SK-N-SH treated with all-trans-retinoic acid at 6 μM for 48 hours (cell line): Measurements from ENCODE around the gene C1orf185.

Source experiments
- ATAC-seq: fragments of 200-7000 bp; cut with Tn5 transposase; 3 replicates; pipeline ENCODE4 v1.9.1; 2020; ENCODE audit warnings: mild to moderate bottlenecking, moderate library complexity
- ARNTL ChIP-seq: fragments of 450-650 bp; formaldehyde crosslinking; IDR thresholded peaks from 2 replicates; pipeline ENCODE4 v1.5.0; 2020; ENCODE audit warnings: low read depth, mild to moderate bottlenecking, moderate library complexity, borderline replicate concordance
- BACH2 ChIP-seq: fragments of 250-450 bp; sonication (Bioruptor Pico); IDR thresholded peaks from 2 replicates; pipeline ENCODE4 v1.9.0; 2021; ENCODE audit warnings: mild to moderate bottlenecking, borderline replicate concordance
- CREB5 ChIP-seq: fragments of 250-450 bp; sonication (Bioruptor Pico); IDR thresholded peaks from 2 replicates; pipeline ENCODE4 v1.5.1; 2020; ENCODE audit warnings: low read depth, mild to moderate bottlenecking, moderate library complexity
- CSDC2 ChIP-seq: fragments of 250-450 bp; sonication (Bioruptor Pico); IDR thresholded peaks from 2 replicates; pipeline ENCODE4 v1.5.0; 2020; ENCODE audit warnings: mild to moderate bottlenecking, moderate library complexity
- ESRRG ChIP-seq: fragments of 250-450 bp; sonication (Bioruptor Pico); IDR thresholded peaks from 2 replicates; pipeline ENCODE4 v1.6.1; 2021; ENCODE audit warnings: mild to moderate bottlenecking
- GLIS3 ChIP-seq: fragments of 250-450 bp; sonication (Bioruptor Pico); IDR thresholded peaks from 2 replicates; pipeline ENCODE4 v1.5.0; 2020; ENCODE audit warnings: mild to moderate bottlenecking, moderate library complexity
- ISL1 ChIP-seq: fragments of 250-450 bp; sonication (Bioruptor Pico); IDR thresholded peaks from 2 replicates; pipeline ENCODE4 v2.1.2; 2022; ENCODE audit warnings: mild to moderate bottlenecking, moderate library complexity
- OSR1 ChIP-seq: fragments of 250-450 bp; sonication (Bioruptor Pico); IDR thresholded peaks from 2 replicates; pipeline ENCODE4 v1.8.0; 2022; ENCODE audit warnings: moderate library complexity, mild to moderate bottlenecking, inconsistent platforms
- PATZ1 ChIP-seq: fragments of 250-450 bp; sonication (Bioruptor Pico); IDR thresholded peaks from 2 replicates; pipeline ENCODE4 v1.8.0; 2020; ENCODE audit warnings: mild to moderate bottlenecking, moderate library complexity, borderline replicate concordance
- PPARA ChIP-seq: fragments of 250-450 bp; sonication (Bioruptor Pico); IDR thresholded peaks from 2 replicates; pipeline ENCODE4 v1.5.0; 2020; ENCODE audit warnings: mild to moderate bottlenecking, borderline replicate concordance
- RARB ChIP-seq: fragments of 250-450 bp; sonication (Bioruptor Pico); IDR thresholded peaks from 2 replicates; pipeline ENCODE4 v1.8.0; 2021; ENCODE audit warnings: mild to moderate bottlenecking, moderate library complexity
- SNAI2 ChIP-seq: fragments of 250-450 bp; sonication (Bioruptor Pico); IDR thresholded peaks from 2 replicates; pipeline ENCODE4 v1.5.0; 2020; ENCODE audit warnings: mild to moderate bottlenecking, moderate library complexity
- TCF4 ChIP-seq: fragments of 250-450 bp; sonication (Bioruptor Pico); IDR thresholded peaks from 2 replicates; pipeline ENCODE4 v1.8.0; 2021; ENCODE audit warnings: mild to moderate bottlenecking, moderate library complexity, borderline replicate concordance
- TOX ChIP-seq: fragments of 250-450 bp; sonication (Bioruptor Pico); IDR thresholded peaks from 2 replicates; pipeline ENCODE4 v1.8.0; 2021; ENCODE audit warnings: mild to moderate bottlenecking, moderate library complexity, borderline replicate concordance
- ZFP30 ChIP-seq: fragments of 450-650 bp; formaldehyde crosslinking; IDR thresholded peaks from 2 replicates; pipeline ENCODE4 v1.5.0; 2022; ENCODE audit warnings: mild to moderate bottlenecking, moderate library complexity
- ZNF565 ChIP-seq: fragments of 450-650 bp; formaldehyde crosslinking; conservative IDR thresholded peaks from 2 replicates; pipeline ENCODE4 v1.5.0; 2020; ENCODE audit warnings: low read depth, mild to moderate bottlenecking, moderate library complexity
- ZNF70 ChIP-seq: fragments of 450-650 bp; formaldehyde crosslinking; IDR thresholded peaks from 2 replicates; pipeline ENCODE4 v1.5.0; 2020; ENCODE audit warnings: mild to moderate bottlenecking, moderate library complexity
- ZNF8 ChIP-seq: fragments of 450-650 bp; formaldehyde crosslinking; IDR thresholded peaks from 2 replicates; pipeline ENCODE4 v1.5.0; 2020; ENCODE audit warnings: mild to moderate bottlenecking, moderate library complexity
- TF ChIP-seq, protein P1 (sequence below): fragments of 250-450 bp; sonication (Bioruptor Pico); IDR thresholded peaks from 2 replicates; pipeline ENCODE4 v1.5.1; 2021; ENCODE audit warnings: mild to moderate bottlenecking, moderate library complexity
- TF ChIP-seq, protein P2 (sequence below): fragments of 250-450 bp; sonication (Bioruptor Pico); IDR thresholded peaks from 2 replicates; pipeline ENCODE4 v1.5.0; 2020; ENCODE audit warnings: mild to moderate bottlenecking, moderate library complexity

Gene C1orf185

GRCh38 chr1:51101976-51102375 is at the start of gene C1orf185:
C1orf185 (plus strand) TSS chr1:51102228; CDS start chr1:51102234, 6 bp downstream.
- no peak for ATAC-seq

DNA sequence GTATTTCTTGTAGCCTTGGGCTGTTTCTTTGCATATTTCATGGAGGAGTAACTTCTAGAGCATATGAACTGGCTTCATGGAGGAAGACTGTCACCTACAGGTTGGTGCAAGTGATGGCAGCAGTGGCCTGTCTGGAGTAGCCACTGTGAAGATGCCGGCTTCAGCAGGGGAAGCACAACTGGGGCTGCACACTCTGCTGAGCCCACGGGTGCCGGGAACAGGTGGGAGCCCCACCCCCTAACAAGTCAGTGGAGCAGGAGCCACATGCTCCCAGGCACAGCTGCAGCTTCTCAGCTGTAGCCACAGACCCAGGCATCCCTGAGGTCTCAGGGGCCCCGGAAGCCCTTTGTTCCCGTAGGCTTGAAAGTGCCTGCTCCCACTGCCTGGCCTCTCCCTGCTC is 43.2 kb upstream of the C1orf185 start:
- TF ChIP-seq TCF4: no peak
- no peak for TF ChIP-seq ZFP30 (CRISPR knock-in tag)
- no peak for TF ChIP-seq RARB (CRISPR knock-in tag)
- no peak for TF ChIP-seq PPARA (CRISPR knock-in tag)
- no peak for TF ChIP-seq GLIS3 (CRISPR knock-in tag)
- TF ChIP-seq, protein P1, sequence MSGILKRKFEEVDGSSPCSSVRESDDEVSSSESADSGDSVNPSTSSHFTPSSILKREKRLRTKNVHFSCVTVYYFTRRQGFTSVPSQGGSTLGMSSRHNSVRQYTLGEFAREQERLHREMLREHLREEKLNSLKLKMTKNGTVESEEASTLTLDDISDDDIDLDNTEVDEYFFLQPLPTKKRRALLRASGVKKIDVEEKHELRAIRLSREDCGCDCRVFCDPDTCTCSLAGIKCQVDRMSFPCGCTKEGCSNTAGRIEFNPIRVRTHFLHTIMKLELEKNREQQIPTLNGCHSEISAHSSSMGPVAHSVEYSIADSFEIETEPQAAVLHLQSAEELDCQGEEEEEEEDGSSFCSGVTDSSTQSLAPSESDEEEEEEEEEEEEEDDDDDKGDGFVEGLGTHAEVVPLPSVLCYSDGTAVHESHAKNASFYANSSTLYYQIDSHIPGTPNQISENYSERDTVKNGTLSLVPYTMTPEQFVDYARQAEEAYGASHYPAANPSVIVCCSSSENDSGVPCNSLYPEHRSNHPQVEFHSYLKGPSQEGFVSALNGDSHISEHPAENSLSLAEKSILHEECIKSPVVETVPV (CRISPR knock-in tag): no peak
- TF ChIP-seq ZNF565: no peak
- no peak for TF ChIP-seq ZNF8 (CRISPR knock-in tag)
- no peak for TF ChIP-seq TOX (CRISPR knock-in tag)
- no peak for TF ChIP-seq OSR1 (CRISPR knock-in tag)
- TF ChIP-seq ZNF70 (CRISPR knock-in tag): no peak
- TF ChIP-seq PATZ1: no peak
- TF ChIP-seq CSDC2 (CRISPR knock-in tag): no peak
- no peak for TF ChIP-seq ISL1 (CRISPR knock-in tag)
- no peak for TF ChIP-seq SNAI2 (CRISPR knock-in tag)
- no peak for ATAC-seq

More at GRCh38 chr1:51101976-51102375, at the start of gene C1orf185:
- TF ChIP-seq, protein P1 (CRISPR knock-in tag): no peak
- TF ChIP-seq TCF4 (no peak), PPARA (CRISPR knock-in tag) (no peak), ZFP30 (CRISPR knock-in tag) (no peak), BACH2 (no peak), CREB5 (no peak), TOX (CRISPR knock-in tag) (no peak), RARB (CRISPR knock-in tag) (no peak), ARNTL (CRISPR knock-in tag) (no peak), PATZ1 (no peak), ZNF70 (CRISPR knock-in tag) (no peak), GLIS3 (CRISPR knock-in tag) (no peak), ZNF8 (CRISPR knock-in tag) (no peak), ESRRG (CRISPR knock-in tag) (no peak), SNAI2 (CRISPR knock-in tag) (no peak)
- TF ChIP-seq, all 23 proteins: peak for 0

- ATAC-seq: peak; percentile 65
- TF ChIP-seq RARB (CRISPR knock-in tag): no peak
- peak; percentile 98 for TF ChIP-seq ISL1 (CRISPR knock-in tag)
- TF ChIP-seq GLIS3 (CRISPR knock-in tag): no peak
- TF ChIP-seq SNAI2 (CRISPR knock-in tag): no peak
- TF ChIP-seq CREB5: peak; percentile 72
- TF ChIP-seq, protein P1 (CRISPR knock-in tag): peak; percentile 29; the same call in 1 of the 2 replicates
- no peak for TF ChIP-seq TOX (CRISPR knock-in tag)
- TF ChIP-seq CSDC2 (CRISPR knock-in tag): no peak
- TF ChIP-seq ZNF70 (CRISPR knock-in tag): no peak
- TF ChIP-seq, protein P2, sequence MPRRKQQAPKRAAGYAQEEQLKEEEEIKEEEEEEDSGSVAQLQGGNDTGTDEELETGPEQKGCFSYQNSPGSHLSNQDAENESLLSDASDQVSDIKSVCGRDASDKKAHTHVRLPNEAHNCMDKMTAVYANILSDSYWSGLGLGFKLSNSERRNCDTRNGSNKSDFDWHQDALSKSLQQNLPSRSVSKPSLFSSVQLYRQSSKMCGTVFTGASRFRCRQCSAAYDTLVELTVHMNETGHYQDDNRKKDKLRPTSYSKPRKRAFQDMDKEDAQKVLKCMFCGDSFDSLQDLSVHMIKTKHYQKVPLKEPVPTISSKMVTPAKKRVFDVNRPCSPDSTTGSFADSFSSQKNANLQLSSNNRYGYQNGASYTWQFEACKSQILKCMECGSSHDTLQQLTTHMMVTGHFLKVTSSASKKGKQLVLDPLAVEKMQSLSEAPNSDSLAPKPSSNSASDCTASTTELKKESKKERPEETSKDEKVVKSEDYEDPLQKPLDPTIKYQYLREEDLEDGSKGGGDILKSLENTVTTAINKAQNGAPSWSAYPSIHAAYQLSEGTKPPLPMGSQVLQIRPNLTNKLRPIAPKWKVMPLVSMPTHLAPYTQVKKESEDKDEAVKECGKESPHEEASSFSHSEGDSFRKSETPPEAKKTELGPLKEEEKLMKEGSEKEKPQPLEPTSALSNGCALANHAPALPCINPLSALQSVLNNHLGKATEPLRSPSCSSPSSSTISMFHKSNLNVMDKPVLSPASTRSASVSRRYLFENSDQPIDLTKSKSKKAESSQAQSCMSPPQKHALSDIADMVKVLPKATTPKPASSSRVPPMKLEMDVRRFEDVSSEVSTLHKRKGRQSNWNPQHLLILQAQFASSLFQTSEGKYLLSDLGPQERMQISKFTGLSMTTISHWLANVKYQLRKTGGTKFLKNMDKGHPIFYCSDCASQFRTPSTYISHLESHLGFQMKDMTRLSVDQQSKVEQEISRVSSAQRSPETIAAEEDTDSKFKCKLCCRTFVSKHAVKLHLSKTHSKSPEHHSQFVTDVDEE: no peak
- no peak for TF ChIP-seq ZNF565
- no peak for TF ChIP-seq TCF4
These were observed 40.7 kb upstream of the C1orf185 start for GRCh38 chr1:51061231-51061918.
